Fibroblast of lung (primary cell): Measurements from ENCODE around the gene AADACL2. TPM values are rescaled to one million over a fixed set of nuclear protein-coding genes. Genes with fewer than 3 reads are reported as not detected.

Experiments
- DNase-seq, 2 donors: peaks; one replicate each; pipeline versions ENCODE4 v3.0.0 to v3.0.0-alpha.2; 2010; ENCODE audit warnings: low read depth in 2 of 2
- H2AFZ ChIP-seq: 2 replicates; pipeline ENCODE4 v1.5.1; 2012; ENCODE audit warnings: low read length, control low read depth, inconsistent platforms
- H3K27ac ChIP-seq: 2 replicates; pipeline ENCODE4 v1.5.1; 2011; ENCODE audit warnings: low read length, control low read depth; ENCODE audit not compliant: insufficient read depth
- H3K27me3 ChIP-seq: 2 replicates; pipeline ENCODE4 v1.5.1; 2011; ENCODE audit warnings: mild to moderate bottlenecking, low read length; ENCODE audit not compliant: control insufficient read depth, insufficient read depth
- H3K36me3 ChIP-seq: 2 replicates; pipeline ENCODE4 v1.5.1; 2011; ENCODE audit warnings: low read length; ENCODE audit not compliant: control insufficient read depth, insufficient read depth
- H3K4me1 ChIP-seq: 2 replicates; pipeline ENCODE4 v1.5.1; 2011; ENCODE audit warnings: low read length; ENCODE audit not compliant: control insufficient read depth, insufficient read depth; ENCODE audit errors: extremely low read depth
- H3K4me2 ChIP-seq: 2 replicates; pipeline ENCODE4 v1.5.1; 2011; ENCODE audit warnings: low read length, control low read depth; ENCODE audit not compliant: insufficient read depth; ENCODE audit errors: extremely low read depth
- H3K4me3 ChIP-seq, 4 experiments: fragments of 200-600 bp in 1 of 4; sonication (generic) in 1 of 4; replicated peaks in 1 of 4; 2 replicates each; pipeline ENCODE4 v1.5.1; 2011 to 2016; ENCODE audit warnings: low read length in 4 of 4, low read depth in 3 of 4, mild to moderate bottlenecking in 3 of 4, control low read depth in 2 of 4, inconsistent platforms in 1 of 4, mixed read lengths in 1 of 4; ENCODE audit not compliant: insufficient read depth in 1 of 4; ENCODE audit errors: control extremely low read depth in 1 of 4
- H3K79me2 ChIP-seq: 2 replicates; pipeline ENCODE4 v1.5.1; 2012; ENCODE audit warnings: mild to moderate bottlenecking, low read length, inconsistent platforms; ENCODE audit not compliant: control insufficient read depth, insufficient read depth
- H3K9ac ChIP-seq: 2 replicates; pipeline ENCODE4 v1.5.1; 2011; ENCODE audit warnings: mild to moderate bottlenecking, low read length, control low read depth; ENCODE audit not compliant: insufficient read depth
- H3K9me3 ChIP-seq: 2 replicates; pipeline ENCODE4 v1.5.1; 2012; ENCODE audit warnings: low read depth, low read length; ENCODE audit not compliant: control insufficient read depth, insufficient read depth
- H4K20me1 ChIP-seq: 2 replicates; pipeline ENCODE4 v1.5.1; 2011; ENCODE audit warnings: low read length; ENCODE audit not compliant: control insufficient read depth, insufficient read depth; ENCODE audit errors: extremely low read depth
- EZH2 ChIP-seq: IDR thresholded peaks from 2 replicates; pipeline ENCODE4 v1.5.1; 2012; ENCODE audit warnings: low read length, control low read depth, mild to moderate bottlenecking; ENCODE audit errors: missing control alignments
- polyA plus RNA-seq, 2 donors: library from polyadenylated mRNA; depleted of rRNA in 1 of 2; stranded (reverse) in 1 of 2; unstranded in 1 of 2; fragments of >200 nt; gene quantifications; 2 replicates each; pipeline ENCODE4 v1.2.1, GENCODE V29; 2011 to 2012; ENCODE audit warnings: missing spikeins in 1 of 2
- total RNA-seq: library from RNA; depleted of rRNA; stranded (reverse); fragments of >200 nt; gene quantifications from 2 replicates; pipeline ENCODE4 v1.2.1, GENCODE V29; 2014
- TF ChIP-seq, protein P1 (sequence below), 2 donors: IDR thresholded peaks in 1 of 2; conservative IDR thresholded peaks in 1 of 2; 1 replicate in 1 of 2; 2 replicates in 1 of 2; pipeline ENCODE4 v1.5.1; 2011 to 2012; ENCODE audit warnings: low read length in 2 of 2, control low read depth in 1 of 2, inconsistent platforms in 1 of 2, low read depth in 1 of 2, mild to moderate bottlenecking in 1 of 2

Gene AADACL2
- total and polyA plus RNA-seq, 2 donors (not counting 1 experiment from before 2014, with no cell fraction given) = not detected

DNA sequence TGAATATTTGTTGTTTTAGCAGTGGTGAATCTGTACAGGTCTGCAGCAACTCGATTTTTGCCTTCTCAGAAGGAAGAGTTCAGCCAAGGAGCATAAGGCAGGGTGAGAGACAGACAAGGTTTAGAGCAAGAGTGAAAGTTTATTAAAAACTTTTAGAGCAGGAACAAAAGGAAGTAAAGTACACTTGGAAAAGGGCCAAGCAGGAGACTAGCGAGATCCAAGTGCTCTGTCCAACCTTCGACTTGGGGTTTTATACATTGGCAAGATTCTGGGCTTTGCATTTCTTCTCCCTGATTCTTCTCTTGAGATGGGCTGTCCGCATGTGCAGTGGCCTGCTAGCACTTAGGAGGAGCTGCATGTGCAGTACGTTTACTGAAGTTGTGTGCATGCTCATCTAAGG is 46.7 kb upstream of the AADACL2 start:
- H3K79me2 ChIP-seq = no peaks in the 10 kb centered on the region
- H3K27ac ChIP-seq = no peak overlapping the region
- no peaks in the 10 kb centered on the region for H3K4me1 ChIP-seq
- H3K4me3 ChIP-seq = no peak overlapping the region
- H3K4me2 ChIP-seq = no peak overlapping the region
- no peak overlapping the region for H3K9ac ChIP-seq
- H3K9me3 ChIP-seq = no peaks in the 10 kb centered on the region
- DNase-seq = peak in 1 of 2 donors; percentile 5
- no peaks in the 10 kb centered on the region for H4K20me1 ChIP-seq
- no peak overlapping the region for H2AFZ ChIP-seq
- H3K36me3 ChIP-seq = no peaks in the 10 kb centered on the region
- TF ChIP-seq, protein P1, sequence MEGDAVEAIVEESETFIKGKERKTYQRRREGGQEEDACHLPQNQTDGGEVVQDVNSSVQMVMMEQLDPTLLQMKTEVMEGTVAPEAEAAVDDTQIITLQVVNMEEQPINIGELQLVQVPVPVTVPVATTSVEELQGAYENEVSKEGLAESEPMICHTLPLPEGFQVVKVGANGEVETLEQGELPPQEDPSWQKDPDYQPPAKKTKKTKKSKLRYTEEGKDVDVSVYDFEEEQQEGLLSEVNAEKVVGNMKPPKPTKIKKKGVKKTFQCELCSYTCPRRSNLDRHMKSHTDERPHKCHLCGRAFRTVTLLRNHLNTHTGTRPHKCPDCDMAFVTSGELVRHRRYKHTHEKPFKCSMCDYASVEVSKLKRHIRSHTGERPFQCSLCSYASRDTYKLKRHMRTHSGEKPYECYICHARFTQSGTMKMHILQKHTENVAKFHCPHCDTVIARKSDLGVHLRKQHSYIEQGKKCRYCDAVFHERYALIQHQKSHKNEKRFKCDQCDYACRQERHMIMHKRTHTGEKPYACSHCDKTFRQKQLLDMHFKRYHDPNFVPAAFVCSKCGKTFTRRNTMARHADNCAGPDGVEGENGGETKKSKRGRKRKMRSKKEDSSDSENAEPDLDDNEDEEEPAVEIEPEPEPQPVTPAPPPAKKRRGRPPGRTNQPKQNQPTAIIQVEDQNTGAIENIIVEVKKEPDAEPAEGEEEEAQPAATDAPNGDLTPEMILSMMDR (conservative IDR thresholded peaks at IDR 0.05 in 1 of 2, IDR thresholded peaks at IDR 0.05 in 1 of 2; ENCODE audit: low read depth in 1 of 2, low read length in 2 of 2) = no peak
- no peak for TF ChIP-seq EZH2
- no peaks in the 10 kb centered on the region for H3K27me3 ChIP-seq

DNA sequence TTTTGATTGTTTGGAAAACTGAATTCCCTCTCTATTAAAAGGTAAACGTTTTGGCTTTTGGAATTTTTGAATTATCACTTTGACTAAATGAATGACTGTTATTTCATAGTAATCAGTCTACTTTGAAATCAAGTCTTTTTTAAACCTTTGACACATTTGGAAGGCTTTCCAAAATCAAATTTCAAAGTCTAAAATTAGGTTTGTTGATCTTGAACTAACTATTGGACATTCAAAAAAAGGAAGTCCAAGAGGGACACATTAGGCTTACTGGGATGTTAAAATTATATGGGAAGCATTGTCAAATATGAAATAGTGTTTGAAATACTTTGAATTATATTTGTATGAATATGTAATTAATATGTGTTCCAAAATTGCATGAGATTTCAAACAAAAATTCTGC is 45.2 kb upstream of the AADACL2 start:
- H3K36me3 ChIP-seq = no peaks in the 10 kb centered on the region
- no peak for DNase-seq
- H4K20me1 ChIP-seq = no peaks in the 10 kb centered on the region
- TF ChIP-seq EZH2 = no peak
- H3K9ac ChIP-seq = no peak overlapping the region
- H3K9me3 ChIP-seq = no peaks in the 10 kb centered on the region
- H3K4me1 ChIP-seq = no peaks in the 10 kb centered on the region
- H3K79me2 ChIP-seq = no peaks in the 10 kb centered on the region
- H3K27ac ChIP-seq = no peak overlapping the region
- H3K27me3 ChIP-seq = no peaks in the 10 kb centered on the region
- H3K4me2 ChIP-seq = no peak overlapping the region
- no peak overlapping the region for H3K4me3 ChIP-seq
- no peak overlapping the region for H2AFZ ChIP-seq

DNA sequence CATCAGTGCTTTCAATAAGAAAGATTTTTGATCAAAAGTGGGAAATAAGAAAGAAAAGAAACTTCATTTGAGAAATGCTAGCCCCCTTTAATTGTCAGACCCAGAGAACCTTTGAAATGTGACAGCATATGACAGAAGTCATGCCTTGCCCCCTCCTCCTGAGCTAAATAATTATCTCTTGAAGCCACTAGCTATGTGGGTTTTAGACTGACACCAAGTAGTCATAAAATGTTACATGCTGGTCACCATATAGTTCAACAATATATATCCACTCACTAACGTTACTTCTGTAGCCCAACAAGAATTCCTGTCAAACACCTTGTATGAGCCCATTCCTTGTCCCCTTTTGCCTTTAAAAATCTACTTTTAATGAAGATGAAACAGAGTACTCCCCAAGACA is 43.1 kb upstream of the AADACL2 start:
- H3K9me3 ChIP-seq = no peaks in the 10 kb centered on the region
- no peaks in the 10 kb centered on the region for H3K36me3 ChIP-seq
- H3K9ac ChIP-seq = no peak overlapping the region
- H3K27ac ChIP-seq = no peak overlapping the region
- no peaks in the 10 kb centered on the region for H4K20me1 ChIP-seq
- H3K4me3 ChIP-seq = no peak overlapping the region
- H3K79me2 ChIP-seq = no peaks in the 10 kb centered on the region
- no peak overlapping the region for H2AFZ ChIP-seq
- H3K4me2 ChIP-seq = no peak overlapping the region
- no peak for DNase-seq
- no peaks in the 10 kb centered on the region for H3K4me1 ChIP-seq
- TF ChIP-seq, protein P1 (conservative IDR thresholded peaks at IDR 0.05 in 1 of 2, IDR thresholded peaks at IDR 0.05 in 1 of 2; ENCODE audit: low read depth in 1 of 2, low read length in 2 of 2) = no peak
- no peak for TF ChIP-seq EZH2
- H3K27me3 ChIP-seq = no peaks in the 10 kb centered on the region
